WTC11 (cell line): ENCODE measurements around the gene RSBN1L. TPM values are rescaled to one million over a fixed set of nuclear protein-coding genes. Genes with fewer than 3 reads are reported as not detected.

Source experiments
- ATAC-seq: fragments of 200-7000 bp; cut with Tn5 transposase; 2 replicates; pipeline ENCODE4 v1.10.0; 2021; ENCODE audit warnings: mild to moderate bottlenecking, moderate library complexity
- CTCF ChIA-PET: fragments of 300-600 bp; sonication (Branson Sonifier 250); formaldehyde crosslinking; loops from one replicate; lab custom pipeline; 2021; ENCODE audit warnings: antibody characterized with exemption; lab: Charles Lee
- POLR2A ChIA-PET: fragments of 350-600 bp; sonication (Branson Sonifier 250); formaldehyde crosslinking; loops from one replicate; lab custom pipeline; 2021; ENCODE audit warnings: antibody characterized with exemption; lab: Charles Lee
- DNase-seq: peaks from one replicate; pipeline ENCODE4 v3.0.0; 2021; ENCODE audit warnings: low spot score
- H3K27ac Mint-ChIP-seq: 2 replicates; pipeline ENCODE4 v1.8.0; 2021; ENCODE audit warnings: mixed read lengths
- H3K27me3 Mint-ChIP-seq: 2 replicates; pipeline ENCODE4 v1.8.0; 2021; ENCODE audit warnings: low read depth, mild to moderate bottlenecking, moderate library complexity, mixed read lengths
- H3K36me3 Mint-ChIP-seq: 2 replicates; pipeline ENCODE4 v1.8.0; 2021; ENCODE audit warnings: mixed read lengths
- H3K4me1 Mint-ChIP-seq: 2 replicates; pipeline ENCODE4 v1.8.0; 2022; ENCODE audit warnings: mixed read lengths
- H3K4me3 Mint-ChIP-seq: 2 replicates; pipeline ENCODE4 v1.8.0; 2021; ENCODE audit warnings: mild to moderate bottlenecking, moderate library complexity, mixed read lengths
- H3K9me3 Mint-ChIP-seq: 2 replicates; pipeline ENCODE4 v1.8.0; 2021; ENCODE audit warnings: mixed read lengths
- ARID4B ChIP-seq: sonication (generic); formaldehyde crosslinking; IDR thresholded peaks from 2 replicates; pipeline ENCODE4 v1.8.0; 2023; ENCODE audit warnings: missing genetic modification reagents, mild to moderate bottlenecking, borderline replicate concordance
- ATF1 ChIP-seq: sonication (generic); formaldehyde crosslinking; IDR thresholded peaks from 2 replicates; pipeline ENCODE4 v1.8.1; 2023; ENCODE audit warnings: mild to moderate bottlenecking, moderate library complexity, missing genetic modification reagents
- CBFB ChIP-seq: sonication (generic); formaldehyde crosslinking; IDR thresholded peaks from 2 replicates; pipeline ENCODE4 v1.8.1; 2022; ENCODE audit warnings: mild to moderate bottlenecking, low read depth, missing genetic modification reagents
- CDX4 ChIP-seq: fragments of 250-450 bp; sonication (Bioruptor Pico); IDR thresholded peaks from 2 replicates; pipeline ENCODE4 v1.9.0; 2021; ENCODE audit warnings: moderate library complexity, mild to moderate bottlenecking, inconsistent platforms, borderline replicate concordance
- CREM ChIP-seq: sonication (generic); formaldehyde crosslinking; IDR thresholded peaks from 2 replicates; pipeline ENCODE4 v1.8.1; 2022; ENCODE audit warnings: mild to moderate bottlenecking, missing genetic modification reagents, moderate library complexity
- CTCF ChIP-seq: fragments of 200-600 bp; IDR thresholded peaks from 2 replicates; pipeline ENCODE4 v1.8.0; 2022; ENCODE audit warnings: antibody characterized with exemption
- ESRRA ChIP-seq: sonication (generic); formaldehyde crosslinking; IDR thresholded peaks from 2 replicates; pipeline ENCODE4 v1.8.1; 2022; ENCODE audit warnings: mild to moderate bottlenecking, missing genetic modification reagents, borderline replicate concordance
- GTF2I ChIP-seq: fragments of 250-450 bp; sonication (Bioruptor Pico); conservative IDR thresholded peaks from 2 replicates; pipeline ENCODE4 v1.4.0; 2021; ENCODE audit warnings: mild to moderate bottlenecking
- NFE2L1 ChIP-seq: sonication (generic); formaldehyde crosslinking; IDR thresholded peaks from 2 replicates; pipeline ENCODE4 v1.8.1; 2023; ENCODE audit warnings: missing genetic modification reagents
- NFYB ChIP-seq: sonication (generic); formaldehyde crosslinking; conservative IDR thresholded peaks from 2 replicates; pipeline ENCODE4 v1.8.0; 2022; ENCODE audit warnings: low read depth, missing genetic modification reagents
- NR1H2 ChIP-seq: sonication (generic); formaldehyde crosslinking; IDR thresholded peaks from 2 replicates; pipeline ENCODE4 v1.9.0; 2021; ENCODE audit warnings: mild to moderate bottlenecking, moderate library complexity, missing genetic modification reagents
- NR2C2 ChIP-seq: sonication (generic); formaldehyde crosslinking; IDR thresholded peaks from 2 replicates; pipeline ENCODE4 v1.8.0; 2022; ENCODE audit warnings: mild to moderate bottlenecking, missing genetic modification reagents
- NR3C1 ChIP-seq: sonication (generic); formaldehyde crosslinking; conservative IDR thresholded peaks from 2 replicates; pipeline ENCODE4 v1.8.1; 2023; ENCODE audit warnings: low read depth, mild to moderate bottlenecking, missing genetic modification reagents
- RORB ChIP-seq: fragments of 250-450 bp; sonication (Bioruptor Pico); IDR thresholded peaks from 2 replicates; pipeline ENCODE4 v1.9.0; 2021; ENCODE audit warnings: mild to moderate bottlenecking
- SMAD3 ChIP-seq: sonication (generic); formaldehyde crosslinking; IDR thresholded peaks from 2 replicates; pipeline ENCODE4 v1.8.0; 2022; ENCODE audit warnings: missing genetic modification reagents, mild to moderate bottlenecking, borderline replicate concordance
- SOX15 ChIP-seq: fragments of 250-450 bp; sonication (Bioruptor Pico); IDR thresholded peaks from 2 replicates; pipeline ENCODE4 v1.9.0; 2021; ENCODE audit warnings: mild to moderate bottlenecking
- STAT6 ChIP-seq: sonication (generic); formaldehyde crosslinking; conservative IDR thresholded peaks from 2 replicates; pipeline ENCODE4 v1.8.1; 2023; ENCODE audit warnings: mild to moderate bottlenecking, low read depth, missing genetic modification reagents, moderate library complexity
- TCF7 ChIP-seq: sonication (generic); formaldehyde crosslinking; IDR thresholded peaks from 2 replicates; pipeline ENCODE4 v1.8.0; 2022; ENCODE audit warnings: mild to moderate bottlenecking, low read depth, missing genetic modification reagents, moderate library complexity
- USF2 ChIP-seq: sonication (generic); formaldehyde crosslinking; IDR thresholded peaks from 2 replicates; pipeline ENCODE4 v1.8.1; 2023; ENCODE audit warnings: mild to moderate bottlenecking, missing genetic modification reagents, moderate library complexity
- ZNF138 ChIP-seq: sonication (generic); formaldehyde crosslinking; conservative IDR thresholded peaks from 2 replicates; pipeline ENCODE4 v1.8.1; 2022; ENCODE audit warnings: mild to moderate bottlenecking, moderate library complexity, missing genetic modification reagents
- ZNF232 ChIP-seq: sonication (generic); formaldehyde crosslinking; IDR thresholded peaks from 2 replicates; pipeline ENCODE4 v1.8.0; 2022; ENCODE audit warnings: mild to moderate bottlenecking, missing genetic modification reagents
- ZNF263 ChIP-seq: sonication (generic); formaldehyde crosslinking; IDR thresholded peaks from 2 replicates; pipeline ENCODE4 v1.8.1; 2022; ENCODE audit warnings: low read depth, mild to moderate bottlenecking, moderate library complexity, missing genetic modification reagents
- ZNF317 ChIP-seq: sonication (generic); formaldehyde crosslinking; IDR thresholded peaks from 2 replicates; pipeline ENCODE4 v1.8.1; 2023; ENCODE audit warnings: low read depth, mild to moderate bottlenecking, moderate library complexity, missing genetic modification reagents, borderline replicate concordance
- ZNF416 ChIP-seq: fragments of 250-450 bp; sonication (Bioruptor Pico); IDR thresholded peaks from 2 replicates; pipeline ENCODE4 v1.9.0; 2021; ENCODE audit warnings: mild to moderate bottlenecking, inconsistent platforms
- ZNF512 ChIP-seq: sonication (generic); formaldehyde crosslinking; IDR thresholded peaks from 2 replicates; pipeline ENCODE4 v1.8.1; 2022; ENCODE audit warnings: missing genetic modification reagents, borderline replicate concordance
- total RNA-seq: library from RNA; stranded (reverse); gene quantifications from 3 replicates; pipeline ENCODE4 v1.2.3, GENCODE V29; 2021

Gene RSBN1L
- total RNA-seq, 1 experiment from 2014 or later, result 16.8 TPM

- Mint-ChIP-seq H3K27ac (no peak overlapping the region), H3K4me3 (no peak overlapping the region), H3K9me3 (no peaks in the 10 kb centered on the region), H3K27me3 (no peaks in the 10 kb centered on the region), H3K4me1 (no peaks in the 10 kb centered on the region), H3K36me3 (peaks cover 12% of the 10 kb centered on the region)
- ChIA-PET CTCF (no interaction called here), POLR2A (no interaction called here)
- no peak for DNase-seq
- ATAC-seq, result no peak
- TF ChIP-seq ZNF138 (CRISPR knock-in tag), result no peak
- TF ChIP-seq CTCF, result no peak
- no peak for TF ChIP-seq ESRRA (CRISPR knock-in tag)
- no peak for TF ChIP-seq ZNF317 (CRISPR knock-in tag)
- TF ChIP-seq CREM (CRISPR knock-in tag), result no peak
- no peak for TF ChIP-seq ZNF416 (CRISPR knock-in tag)
- TF ChIP-seq TCF7 (CRISPR knock-in tag), result no peak
Observed at GRCh38 chr7:77740257-77740656, 44.0 kb downstream of the RSBN1L start.

GRCh38 chr7:77743518-77743917, 47.3 kb downstream of the RSBN1L start:
- ATAC-seq (no peak), DNase-seq (no peak)
- Mint-ChIP-seq H3K27ac (peak overlapping the region; percentile 74; the same call in 1 of the 2 replicates), H3K9me3 (peaks cover 8% of the 10 kb centered on the region), H3K27me3 (no peaks in the 10 kb centered on the region), H3K4me3 (no peak overlapping the region), H3K4me1 (0 out of 2 replicates have a peak, but pooled peaks cover 4% of the 10 kb centered on the region), H3K36me3 (peaks cover 19% of the 10 kb centered on the region)
- ChIA-PET CTCF (no interaction called here), POLR2A (no interaction called here)
- TF ChIP-seq NR2C2 (CRISPR knock-in tag), result no peak
- TF ChIP-seq ARID4B (CRISPR knock-in tag), result no peak
- TF ChIP-seq ZNF512, result no peak
- no peak for TF ChIP-seq CBFB
- TF ChIP-seq GTF2I (CRISPR knock-in tag), result no peak
- TF ChIP-seq RORB (CRISPR knock-in tag), result no peak
- TF ChIP-seq NR3C1 (CRISPR knock-in tag), result no peak
- TF ChIP-seq ZNF232 (CRISPR knock-in tag), result no peak
- TF ChIP-seq NFYB (CRISPR knock-in tag), result no peak
- no peak for TF ChIP-seq NFE2L1 (CRISPR knock-in tag)
- TF ChIP-seq USF2 (CRISPR knock-in tag), result no peak
- TF ChIP-seq SMAD3 (CRISPR knock-in tag), result no peak
- TF ChIP-seq NR1H2 (CRISPR knock-in tag), result no peak
- no peak for TF ChIP-seq ATF1
- TF ChIP-seq STAT6 (CRISPR knock-in tag), result no peak
- no peak for TF ChIP-seq CDX4 (CRISPR knock-in tag)
- no peak for TF ChIP-seq SOX15 (CRISPR knock-in tag)
- TF ChIP-seq ZNF263 (CRISPR knock-in tag), result no peak
